ENCODE measurements around the gene PRRC2A.

Gene PRRC2A

GRCh38 chr6:31664790-31665500 lies 44.4 kb downstream of the PRRC2A start, which contains the start of gene GPANK1:
TSS of gene GPANK1 (minus strand) at chr6:31664997. CDS start at chr6:31664478, 519 bp downstream.
- peak; percentile 78 to 79 for DNase-seq (ENCODE audit: low read depth in 2 of 2, low spot score in 1 of 2)

- DNase-seq (ENCODE audit: low read depth in 2 of 2, low spot score in 1 of 2), result peak; percentile 95 to 98
These were observed 45.2 kb downstream of the PRRC2A start, which contains the start of gene CSNK2B for GRCh38 chr6:31665501-31666336. TSS of gene CSNK2B (plus strand) at chr6:31666080. CDS start at chr6:31666832, 752 bp downstream.

GRCh38 chr6:31666337-31666965 lies 45.9 kb downstream of the PRRC2A start:
- DNase-seq (ENCODE audit: low read depth in 2 of 2, low spot score in 1 of 2), result no peak

- no peak for DNase-seq (ENCODE audit: low read depth in 2 of 2, low spot score in 1 of 2)
These were observed 49.2 kb downstream of the PRRC2A start, which contains the start of gene LY6G5B for GRCh38 chr6:31669676-31670075. TSS of gene LY6G5B (plus strand) at chr6:31669976. CDS start at chr6:31670951, 975 bp downstream.

GRCh38 chr6:31676322-31676903 lies 55.9 kb downstream of the PRRC2A start:
- no peak for DNase-seq (ENCODE audit: low read depth in 2 of 2, low spot score in 1 of 2)

- DNase-seq (ENCODE audit: low read depth in 2 of 2, low spot score in 1 of 2), result no peak
These were observed 56.4 kb downstream of the PRRC2A start for GRCh38 chr6:31676904-31677303.

- DNase-seq (ENCODE audit: low read depth in 2 of 2, low spot score in 1 of 2), result no peak
These were observed 57.4 kb downstream of the PRRC2A start for GRCh38 chr6:31677955-31678354.

GRCh38 chr6:31680226-31681134 lies 60.0 kb downstream of the PRRC2A start, which contains the start of gene LY6G5C:
TSS of gene LY6G5C (minus strand) at chr6:31681067. CDS start at chr6:31680373, 694 bp downstream.
- DNase-seq (ENCODE audit: low read depth in 2 of 2, low spot score in 1 of 2), result peak in 1 of 2 donors; percentile 28

- DNase-seq (ENCODE audit: low read depth in 2 of 2, low spot score in 1 of 2), result no peak
These were observed 60.7 kb downstream of the PRRC2A start for GRCh38 chr6:31681135-31681671.

GRCh38 chr6:31683591-31683990 lies 63.1 kb downstream of the PRRC2A start:
- DNase-seq (ENCODE audit: low read depth in 2 of 2, low spot score in 1 of 2), result no peak

- DNase-seq (ENCODE audit: low read depth in 2 of 2, low spot score in 1 of 2), result no peak
These were observed 66.0 kb downstream of the PRRC2A start for GRCh38 chr6:31686483-31686882.

GRCh38 chr6:31687321-31687720 lies 66.8 kb downstream of the PRRC2A start:
- no peak for DNase-seq (ENCODE audit: low read depth in 2 of 2, low spot score in 1 of 2)
